ENCODE results near the gene DYRK2.

The DYRK2 gene

GRCh38 chr12:67712011-67712410 lies 63.5 kb downstream of the DYRK2 start:
- H3K27ac ChIP-seq (ENCODE audit: low read depth, low read length) = no peak overlapping the region
- H3K4me1 ChIP-seq (ENCODE audit: insufficient read depth, low read length) = no peaks in the 10 kb centered on the region
- no peak overlapping the region for H3K4me3 ChIP-seq (ENCODE audit: low read depth in 1 of 2, low read length in 2 of 2)
- no peaks in the 10 kb centered on the region for H3K36me3 ChIP-seq (ENCODE audit: insufficient read depth, low read length)
- H3K27me3 ChIP-seq (ENCODE audit: control insufficient read depth in 1 of 2, insufficient read depth in 2 of 2, low read length in 2 of 2) = no peaks in the 10 kb centered on the region
- H3K9ac ChIP-seq (ENCODE audit: low read length) = no peak overlapping the region
- H3K9me3 ChIP-seq (ENCODE audit: low read length) = no peaks in the 10 kb centered on the region

- H3K27me3 ChIP-seq (ENCODE audit: control insufficient read depth in 1 of 2, insufficient read depth in 2 of 2, low read length in 2 of 2) = no peaks in the 10 kb centered on the region
- H3K4me3 ChIP-seq (ENCODE audit: low read depth in 1 of 2, low read length in 2 of 2) = no peak overlapping the region
- H3K4me1 ChIP-seq (ENCODE audit: insufficient read depth, low read length) = no peaks in the 10 kb centered on the region
- no peak overlapping the region for H3K9ac ChIP-seq (ENCODE audit: low read length)
- no peaks in the 10 kb centered on the region for H3K36me3 ChIP-seq (ENCODE audit: insufficient read depth, low read length)
- H3K27ac ChIP-seq (ENCODE audit: low read depth, low read length) = no peak overlapping the region
- no peaks in the 10 kb centered on the region for H3K9me3 ChIP-seq (ENCODE audit: low read length)
These were observed 66.1 kb downstream of the DYRK2 start for GRCh38 chr12:67714648-67715047.

Data from muscle layer of colon (tissue), 2 donors.